ENCODE measurements around the gene LLGL2.
"Not testable (repeated sequence)": the region's sequence is repeated elsewhere in the genome, so short reads cannot be mapped to it uniquely, and the experiment has no call there.

The LLGL2 gene

DNA sequence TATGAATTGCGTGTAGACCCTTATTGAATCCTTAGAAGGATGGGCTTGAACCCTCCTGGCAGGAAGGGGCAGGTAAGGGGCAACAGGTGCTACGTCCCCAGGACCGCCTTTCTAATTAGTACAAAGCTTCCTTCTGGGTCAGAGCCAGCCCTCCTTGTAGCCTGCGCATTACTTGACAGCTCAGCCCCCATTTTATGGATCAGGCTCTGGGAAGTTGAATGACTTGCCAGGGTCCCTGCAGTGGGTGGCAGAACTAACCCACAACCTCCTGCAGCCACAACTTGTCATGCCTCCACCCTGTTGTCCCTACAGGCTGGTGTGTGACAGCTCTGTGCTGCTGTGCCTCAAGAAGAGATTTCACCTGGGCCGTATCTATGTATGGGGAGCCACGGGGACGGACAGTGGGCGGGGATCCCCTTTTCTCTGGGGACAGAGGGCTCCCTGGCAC, 64.8 kb downstream of the LLGL2 start:
- no peak for DNase-seq (ENCODE audit: low read depth in 2 of 2)

- no peak for DNase-seq (ENCODE audit: low read depth in 2 of 2)
Measured at GRCh38 chr17:75590849-75591721, 65.6 kb downstream of the LLGL2 start.

DNA sequence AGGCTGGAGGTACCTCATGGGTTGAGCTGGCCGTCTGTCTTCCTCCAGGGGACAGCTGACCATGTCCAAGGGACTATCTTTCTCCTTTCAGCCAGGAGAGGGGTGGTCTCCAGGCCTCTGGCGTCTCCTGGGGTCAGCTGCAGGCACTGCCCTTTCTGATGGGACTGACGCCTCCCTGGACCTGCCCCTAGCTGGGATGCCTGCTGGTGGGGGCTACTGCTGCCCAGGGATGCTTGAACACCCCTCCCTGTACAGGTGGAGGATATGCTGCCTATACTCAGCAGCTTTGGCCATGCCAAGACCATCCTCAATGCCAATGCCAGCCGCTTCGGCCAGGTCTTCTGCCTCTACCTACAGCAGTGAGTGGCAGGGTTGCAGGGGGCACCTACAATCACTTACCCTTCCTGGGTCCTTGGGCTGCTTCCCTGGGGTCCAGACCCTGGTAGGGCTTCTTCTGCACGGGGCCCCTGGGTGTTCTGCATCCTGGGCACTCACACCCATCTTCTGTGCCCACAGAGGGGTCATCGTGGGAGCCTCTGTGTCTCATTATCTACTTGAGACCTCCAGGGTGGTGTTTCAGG, 66.3 kb downstream of the LLGL2 start:
- DNase-seq (ENCODE audit: low read depth in 2 of 2) = no peak

GRCh38 chr17:75592348-75593020, 67.0 kb downstream of the LLGL2 start:
- DNase-seq (ENCODE audit: low read depth in 2 of 2) = no peak

- DNase-seq (ENCODE audit: low read depth in 2 of 2) = not testable (repeated sequence)
Measured at GRCh38 chr17:75593430-75593829, 67.9 kb downstream of the LLGL2 start.

DNA sequence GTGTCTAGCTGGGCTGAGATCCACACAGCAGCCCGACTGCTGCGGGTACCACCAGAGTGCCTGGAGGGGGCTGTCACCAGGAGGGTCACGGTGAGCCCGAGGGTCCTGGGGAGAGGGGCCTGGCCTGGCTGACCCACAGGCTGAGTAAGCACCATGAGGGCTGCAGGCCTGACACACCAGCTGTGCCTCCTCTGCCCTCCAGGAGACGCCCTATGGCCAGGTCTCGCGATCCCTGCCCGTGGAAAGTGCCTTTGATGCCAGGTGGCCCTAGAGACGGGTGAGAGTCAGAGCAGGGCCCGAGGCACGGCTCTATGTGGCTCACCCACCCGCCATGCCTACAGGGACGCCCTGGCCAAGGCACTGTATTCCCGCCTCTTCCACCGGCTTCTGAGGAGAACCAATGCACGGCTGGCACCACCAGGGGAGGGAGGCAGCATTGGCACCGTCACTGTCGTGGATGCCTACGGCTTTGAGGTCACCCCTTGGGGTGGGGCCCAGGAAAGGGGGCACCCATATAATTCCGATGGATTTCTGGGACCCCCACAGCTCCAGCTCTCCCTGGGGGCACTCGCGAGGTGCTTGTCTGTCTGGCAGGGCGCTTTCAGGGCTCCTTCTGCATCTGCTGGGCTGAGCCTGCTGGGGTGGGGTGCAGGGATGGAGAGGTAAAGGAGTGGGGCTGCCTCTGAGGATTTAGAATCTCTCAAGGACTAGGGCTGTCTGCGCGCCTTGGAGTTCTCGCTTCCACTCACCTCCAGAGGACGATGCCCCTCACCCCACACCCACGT, 69.2 kb downstream of the LLGL2 start:
- DNase-seq (ENCODE audit: low read depth in 2 of 2) = no peak

DNA sequence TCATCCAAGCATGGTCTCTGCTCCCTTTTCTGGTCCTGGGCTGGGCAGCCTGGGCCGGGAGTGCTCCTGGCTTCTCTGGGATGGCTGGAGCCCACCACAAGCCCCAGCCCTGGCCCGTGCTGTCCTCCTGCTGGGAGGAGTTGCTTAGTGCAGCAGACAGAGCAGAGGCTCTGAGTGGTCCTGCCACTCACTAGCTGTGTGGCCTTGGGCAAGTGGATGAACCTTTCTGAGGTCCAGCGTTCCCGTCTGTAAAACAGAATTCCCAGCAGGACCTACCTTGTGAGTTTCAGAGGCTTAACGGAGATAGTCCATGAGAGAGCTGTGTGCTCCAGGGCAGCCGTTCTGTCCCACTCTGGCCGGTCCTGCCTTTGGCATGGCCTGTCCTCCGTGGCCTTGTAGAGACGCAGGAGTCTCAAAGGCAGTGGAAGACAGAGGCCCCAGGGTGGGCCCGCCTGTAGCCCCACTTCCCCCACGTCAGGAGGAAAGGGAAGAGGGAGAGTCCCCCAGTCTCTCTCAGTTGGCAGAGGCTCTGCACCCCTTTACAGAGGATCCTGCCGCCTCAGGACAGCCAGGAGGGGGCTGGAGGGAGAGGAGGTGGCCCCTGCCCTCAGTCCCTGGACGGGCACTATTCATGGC, 69.9 kb downstream of the LLGL2 start:
- DNase-seq (ENCODE audit: low read depth in 2 of 2) = no peak

DNA sequence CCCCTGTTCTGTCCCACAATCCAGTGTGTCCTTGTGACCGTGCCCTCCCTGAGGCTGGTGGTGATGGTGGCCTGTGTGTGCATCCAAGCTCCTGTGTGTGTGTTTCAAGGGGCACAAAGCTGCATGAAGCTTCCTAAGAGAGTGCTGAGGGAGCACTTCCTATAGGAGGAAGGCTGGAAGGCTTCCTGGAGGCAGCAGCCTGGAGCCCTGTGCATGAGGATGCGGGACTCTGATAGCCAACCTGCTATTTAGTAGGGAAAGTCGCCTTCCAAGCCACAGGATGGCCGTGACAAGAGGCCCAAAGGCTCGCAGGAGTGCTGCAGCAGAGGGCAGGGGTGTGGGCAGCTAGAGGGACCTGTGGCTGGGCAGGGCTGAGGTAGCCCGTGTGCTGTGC, 70.4 kb downstream of the LLGL2 start:
- DNase-seq (ENCODE audit: low read depth in 2 of 2) = no peak

DNA sequence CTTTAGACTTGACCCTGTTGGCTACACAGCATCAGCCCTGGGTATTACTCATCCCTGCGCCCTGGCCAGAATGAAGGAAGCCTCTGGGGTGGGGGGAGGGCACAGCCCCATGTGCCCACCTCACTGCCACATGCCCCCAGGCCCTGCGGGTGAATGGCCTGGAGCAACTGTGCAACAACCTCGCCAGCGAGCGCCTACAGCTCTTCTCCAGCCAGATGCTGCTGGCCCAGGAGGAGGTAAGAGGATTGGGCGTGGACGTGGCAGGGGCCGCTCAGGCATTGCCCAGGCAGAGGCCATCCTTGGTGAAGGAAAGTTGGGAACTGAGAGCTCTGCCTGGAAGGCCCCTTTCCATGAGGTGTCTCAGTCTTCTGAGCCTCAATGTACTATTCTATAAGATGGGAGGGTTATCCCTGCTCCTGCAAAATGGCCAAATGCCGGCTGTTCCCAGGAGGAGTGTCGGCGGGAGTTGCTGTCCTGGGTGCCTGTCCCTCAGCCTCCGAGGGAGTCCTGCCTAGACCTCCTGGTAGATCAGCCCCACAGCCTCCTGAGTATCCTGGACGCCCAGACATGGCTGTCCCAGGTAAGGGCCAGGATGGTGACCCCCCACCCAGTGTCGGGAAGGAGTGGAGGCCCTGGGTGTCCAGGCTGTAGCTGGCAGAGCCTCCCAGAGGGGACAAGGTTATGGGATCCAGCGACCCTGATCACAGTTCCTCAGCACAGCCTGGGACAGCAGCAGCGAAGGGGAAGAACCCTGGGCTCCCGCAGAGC, 71.0 kb downstream of the LLGL2 start:
- DNase-seq (ENCODE audit: low read depth in 2 of 2) = no peak

GRCh38 chr17:75601057-75601987, 75.8 kb downstream of the LLGL2 start:
- peak; percentile 44 to 53 for DNase-seq (ENCODE audit: low read depth in 2 of 2)

GRCh38 chr17:75602644-75603043, 77.1 kb downstream of the LLGL2 start:
- DNase-seq (ENCODE audit: low read depth in 2 of 2) = no peak

DNA sequence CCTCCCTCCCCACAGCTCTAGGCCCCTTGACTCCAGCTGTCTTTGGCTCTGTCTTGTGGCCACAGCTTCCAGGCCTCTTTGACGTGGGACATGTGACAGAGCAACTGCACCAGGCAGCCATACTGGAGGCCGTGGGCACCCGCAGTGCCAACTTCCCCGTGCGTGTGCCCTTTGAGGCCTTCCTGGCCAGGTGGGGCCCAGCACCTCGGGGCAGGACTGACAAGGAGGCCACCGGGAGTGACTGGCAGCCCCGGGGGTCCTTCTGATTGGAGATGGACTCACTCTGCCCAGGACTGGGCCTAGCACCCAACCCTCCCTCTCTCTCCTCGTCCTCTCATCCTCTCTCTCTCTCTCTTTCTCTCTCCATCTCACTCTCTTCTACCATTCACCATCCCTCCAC, 77.6 kb downstream of the LLGL2 start:
- no peak for DNase-seq (ENCODE audit: low read depth in 2 of 2)

- no peak for DNase-seq (ENCODE audit: low read depth in 2 of 2)
Measured at GRCh38 chr17:75604034-75604695, 78.7 kb downstream of the LLGL2 start.

DNA sequence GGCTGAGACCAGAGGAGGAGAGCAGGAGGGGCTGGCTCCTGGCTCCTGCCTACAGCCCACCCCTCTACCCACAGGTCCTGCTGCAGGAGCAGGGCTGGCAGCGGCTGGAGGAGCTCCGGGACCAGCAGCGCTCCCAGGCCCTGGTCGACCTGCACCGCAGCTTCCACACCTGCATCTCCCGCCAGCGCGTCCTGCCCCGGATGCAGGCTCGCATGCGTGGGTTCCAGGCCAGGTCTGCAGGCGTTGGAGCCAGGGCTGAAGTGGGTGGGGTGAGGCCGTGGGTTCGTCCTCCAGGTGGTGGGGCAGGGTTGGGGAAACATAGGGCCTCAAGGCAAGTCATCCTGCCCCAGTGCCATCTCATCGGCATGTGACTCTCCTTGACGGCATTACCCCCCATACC, 80.3 kb downstream of the LLGL2 start:
- no peak for DNase-seq (ENCODE audit: low read depth in 2 of 2)

DNA sequence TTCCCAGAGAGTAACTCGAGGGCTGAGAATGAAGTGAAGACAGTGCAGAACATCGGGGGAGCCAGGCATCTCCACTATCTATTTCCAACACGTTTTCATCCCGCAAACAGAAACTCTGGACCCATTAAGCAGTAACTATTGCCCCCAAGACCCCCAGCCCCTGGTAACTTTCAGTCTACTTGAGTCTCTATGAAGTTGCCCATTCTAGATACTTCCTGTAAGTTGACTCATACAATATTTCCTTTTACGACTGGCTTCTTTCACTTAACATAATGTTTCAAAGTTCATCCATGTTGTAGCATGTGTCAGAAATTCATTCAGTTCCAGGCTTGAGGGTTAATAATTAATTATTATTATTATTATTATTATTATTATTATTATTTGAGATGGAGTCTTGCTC, 81.6 kb downstream of the LLGL2 start:
- DNase-seq (ENCODE audit: low read depth in 2 of 2) = no peak

GRCh38 chr17:75610103-75610984, 84.8 kb downstream of the LLGL2 start:
- no peak for DNase-seq (ENCODE audit: low read depth in 2 of 2)

- DNase-seq (ENCODE audit: low read depth in 2 of 2) = no peak
Measured at GRCh38 chr17:75611851-75612429, 86.4 kb downstream of the LLGL2 start.
